ENCODE measurements around the gene ST7L.

ST7L gene

DNA sequence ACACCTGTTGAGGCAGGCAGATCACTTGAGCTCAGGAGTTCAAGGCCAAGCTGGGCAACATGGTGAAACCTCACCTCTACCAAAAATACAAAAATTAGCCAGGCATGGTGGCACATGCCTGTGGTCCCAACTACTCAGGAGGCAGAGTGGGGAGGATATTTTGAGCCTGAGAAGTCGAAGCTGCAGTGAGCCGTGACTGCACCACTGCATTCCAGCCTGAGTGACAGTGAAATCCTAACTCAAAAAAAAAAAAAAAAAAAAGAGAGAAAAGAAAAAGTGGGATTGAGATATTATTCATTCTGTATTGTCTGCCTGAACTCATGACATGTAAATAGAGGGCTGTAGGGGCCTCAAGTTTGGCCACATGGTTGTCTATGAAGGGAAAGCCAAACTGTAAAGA lies 72.9 kb downstream of the ST7L start:
- no peaks in the 10 kb centered on the region for H3K9me3 ChIP-seq (ENCODE audit: insufficient read depth, low read length, severe bottlenecking)
- H3K4me2 ChIP-seq (ENCODE audit: insufficient read depth, low read length): no peak overlapping the region
- no peak overlapping the region for H2AFZ ChIP-seq (ENCODE audit: low read depth, low read length)
- peaks cover 2% of the 10 kb centered on the region; the same call in 1 of the 2 replicates for H3K36me3 ChIP-seq (ENCODE audit: insufficient read depth, low read length)
- TF ChIP-seq EZH2 (IDR thresholded peaks at IDR 0.05; ENCODE audit: borderline replicate concordance, low read depth, low read length, severe bottlenecking): no peak
- H3K4me3 ChIP-seq (ENCODE audit: low read depth in 1 of 2, low read length in 2 of 2): no peak overlapping the region
- H3K27me3 ChIP-seq (ENCODE audit: insufficient read depth, low read length, poor library complexity): no peaks in the 10 kb centered on the region
- H3K4me1 ChIP-seq (ENCODE audit: insufficient read depth, low read length): no peaks in the 10 kb centered on the region
- H3K9ac ChIP-seq (ENCODE audit: low read depth, low read length): no peak overlapping the region
- no peak overlapping the region for H3K27ac ChIP-seq (ENCODE audit: low read length)
- DNase-seq: no peak
- no peaks in the 10 kb centered on the region for H3K79me2 ChIP-seq (ENCODE audit: insufficient read depth, low read length)
- H4K20me1 ChIP-seq (ENCODE audit: insufficient read depth, low read length): no peaks in the 10 kb centered on the region
- no peak for ATAC-seq (ENCODE audit: insufficient read depth, low read depth)

DNA sequence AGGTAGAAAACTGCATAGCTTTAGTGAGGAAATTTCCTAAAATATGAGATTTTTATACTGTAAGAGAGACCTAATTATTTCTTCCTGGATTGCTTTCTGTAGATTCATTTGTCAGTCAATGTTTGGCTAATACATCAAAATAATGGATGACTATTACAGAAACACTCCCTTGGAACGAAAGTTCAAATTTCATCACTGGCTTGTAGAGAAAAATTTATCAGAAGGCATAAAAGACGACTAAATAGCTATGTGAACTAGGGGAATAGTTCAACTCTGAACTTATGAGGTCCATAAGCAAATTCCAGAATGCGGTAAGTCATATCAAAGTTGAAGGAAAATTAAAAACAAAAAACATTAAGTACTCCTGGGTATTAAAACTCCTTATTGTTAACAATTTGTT lies 74.2 kb downstream of the ST7L start:
- DNase-seq: no peak
- no peak for ATAC-seq (ENCODE audit: insufficient read depth, low read depth)
- H2AFZ ChIP-seq (ENCODE audit: low read depth, low read length): no peak overlapping the region
- no peaks in the 10 kb centered on the region for H4K20me1 ChIP-seq (ENCODE audit: insufficient read depth, low read length)
- H3K9me3 ChIP-seq (ENCODE audit: insufficient read depth, low read length, severe bottlenecking): no peaks in the 10 kb centered on the region
- TF ChIP-seq, protein P1, sequence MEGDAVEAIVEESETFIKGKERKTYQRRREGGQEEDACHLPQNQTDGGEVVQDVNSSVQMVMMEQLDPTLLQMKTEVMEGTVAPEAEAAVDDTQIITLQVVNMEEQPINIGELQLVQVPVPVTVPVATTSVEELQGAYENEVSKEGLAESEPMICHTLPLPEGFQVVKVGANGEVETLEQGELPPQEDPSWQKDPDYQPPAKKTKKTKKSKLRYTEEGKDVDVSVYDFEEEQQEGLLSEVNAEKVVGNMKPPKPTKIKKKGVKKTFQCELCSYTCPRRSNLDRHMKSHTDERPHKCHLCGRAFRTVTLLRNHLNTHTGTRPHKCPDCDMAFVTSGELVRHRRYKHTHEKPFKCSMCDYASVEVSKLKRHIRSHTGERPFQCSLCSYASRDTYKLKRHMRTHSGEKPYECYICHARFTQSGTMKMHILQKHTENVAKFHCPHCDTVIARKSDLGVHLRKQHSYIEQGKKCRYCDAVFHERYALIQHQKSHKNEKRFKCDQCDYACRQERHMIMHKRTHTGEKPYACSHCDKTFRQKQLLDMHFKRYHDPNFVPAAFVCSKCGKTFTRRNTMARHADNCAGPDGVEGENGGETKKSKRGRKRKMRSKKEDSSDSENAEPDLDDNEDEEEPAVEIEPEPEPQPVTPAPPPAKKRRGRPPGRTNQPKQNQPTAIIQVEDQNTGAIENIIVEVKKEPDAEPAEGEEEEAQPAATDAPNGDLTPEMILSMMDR (IDR thresholded peaks at IDR 0.05; ENCODE audit: borderline replicate concordance, extremely low read depth, low read length, poor library complexity, severe bottlenecking): no peak
- TF ChIP-seq EZH2 (IDR thresholded peaks at IDR 0.05; ENCODE audit: borderline replicate concordance, low read depth, low read length, severe bottlenecking): no peak
- no peak overlapping the region for H3K27ac ChIP-seq (ENCODE audit: low read length)
- no peaks in the 10 kb centered on the region for H3K27me3 ChIP-seq (ENCODE audit: insufficient read depth, low read length, poor library complexity)
- no peak overlapping the region for H3K9ac ChIP-seq (ENCODE audit: low read depth, low read length)
- no peak overlapping the region for H3K4me3 ChIP-seq (ENCODE audit: low read depth in 1 of 2, low read length in 2 of 2)
- no peaks in the 10 kb centered on the region for H3K79me2 ChIP-seq (ENCODE audit: insufficient read depth, low read length)
- no peaks in the 10 kb centered on the region for H3K4me1 ChIP-seq (ENCODE audit: insufficient read depth, low read length)
- H3K4me2 ChIP-seq (ENCODE audit: insufficient read depth, low read length): no peak overlapping the region
- H3K36me3 ChIP-seq (ENCODE audit: insufficient read depth, low read length): peaks cover 3% of the 10 kb centered on the region; the same call in 1 of the 2 replicates

DNA sequence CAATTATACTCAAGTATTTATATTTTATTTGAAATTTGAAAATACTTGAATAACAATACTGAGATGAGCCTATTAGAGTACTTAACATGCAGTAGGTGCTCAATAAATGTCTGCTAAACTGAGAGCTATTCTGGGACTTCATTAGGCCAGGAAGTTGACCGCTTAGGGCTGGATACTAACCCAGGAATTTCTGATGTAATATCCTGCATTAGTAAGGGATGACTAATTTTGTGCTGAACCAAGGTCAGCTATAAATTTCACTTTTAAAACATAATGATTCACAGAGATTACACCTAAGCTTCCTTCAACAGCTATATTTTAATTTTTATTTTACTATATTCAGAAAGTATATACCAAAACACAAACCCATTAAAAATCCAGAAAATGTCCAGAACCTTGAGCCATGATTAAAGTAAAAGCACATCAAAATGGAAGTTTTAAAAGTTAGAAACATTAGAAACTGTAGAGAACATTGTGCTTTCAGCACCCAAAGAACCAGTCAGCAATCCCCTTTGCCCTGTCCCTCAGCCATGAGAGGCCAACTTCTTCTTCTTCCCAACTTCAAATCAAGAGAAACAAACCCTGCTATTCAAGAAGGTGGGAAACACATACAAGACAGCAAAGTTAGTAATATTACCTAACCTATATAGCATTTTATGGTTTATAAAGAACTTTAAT lies 74.8 kb downstream of the ST7L start:
- no peaks in the 10 kb centered on the region for H3K9me3 ChIP-seq (ENCODE audit: insufficient read depth, low read length, severe bottlenecking)
- no peak overlapping the region for H3K9ac ChIP-seq (ENCODE audit: low read depth, low read length)
- DNase-seq: no peak
- H3K4me2 ChIP-seq (ENCODE audit: insufficient read depth, low read length): no peak overlapping the region
- no peaks in the 10 kb centered on the region for H3K79me2 ChIP-seq (ENCODE audit: insufficient read depth, low read length)
- no peaks in the 10 kb centered on the region for H3K4me1 ChIP-seq (ENCODE audit: insufficient read depth, low read length)
- no peaks in the 10 kb centered on the region for H4K20me1 ChIP-seq (ENCODE audit: insufficient read depth, low read length)
- ATAC-seq (ENCODE audit: insufficient read depth, low read depth): no peak
- no peak overlapping the region for H2AFZ ChIP-seq (ENCODE audit: low read depth, low read length)
- no peak for TF ChIP-seq EZH2 (IDR thresholded peaks at IDR 0.05; ENCODE audit: borderline replicate concordance, low read depth, low read length, severe bottlenecking)
- TF ChIP-seq, protein P1 (IDR thresholded peaks at IDR 0.05; ENCODE audit: borderline replicate concordance, extremely low read depth, low read length, poor library complexity, severe bottlenecking): no peak
- no peak overlapping the region for H3K4me3 ChIP-seq (ENCODE audit: low read depth in 1 of 2, low read length in 2 of 2)
- no peak overlapping the region for H3K27ac ChIP-seq (ENCODE audit: low read length)
- H3K36me3 ChIP-seq (ENCODE audit: insufficient read depth, low read length): peaks cover 3% of the 10 kb centered on the region; the same call in 1 of the 2 replicates
- H3K27me3 ChIP-seq (ENCODE audit: insufficient read depth, low read length, poor library complexity): no peaks in the 10 kb centered on the region

DNA sequence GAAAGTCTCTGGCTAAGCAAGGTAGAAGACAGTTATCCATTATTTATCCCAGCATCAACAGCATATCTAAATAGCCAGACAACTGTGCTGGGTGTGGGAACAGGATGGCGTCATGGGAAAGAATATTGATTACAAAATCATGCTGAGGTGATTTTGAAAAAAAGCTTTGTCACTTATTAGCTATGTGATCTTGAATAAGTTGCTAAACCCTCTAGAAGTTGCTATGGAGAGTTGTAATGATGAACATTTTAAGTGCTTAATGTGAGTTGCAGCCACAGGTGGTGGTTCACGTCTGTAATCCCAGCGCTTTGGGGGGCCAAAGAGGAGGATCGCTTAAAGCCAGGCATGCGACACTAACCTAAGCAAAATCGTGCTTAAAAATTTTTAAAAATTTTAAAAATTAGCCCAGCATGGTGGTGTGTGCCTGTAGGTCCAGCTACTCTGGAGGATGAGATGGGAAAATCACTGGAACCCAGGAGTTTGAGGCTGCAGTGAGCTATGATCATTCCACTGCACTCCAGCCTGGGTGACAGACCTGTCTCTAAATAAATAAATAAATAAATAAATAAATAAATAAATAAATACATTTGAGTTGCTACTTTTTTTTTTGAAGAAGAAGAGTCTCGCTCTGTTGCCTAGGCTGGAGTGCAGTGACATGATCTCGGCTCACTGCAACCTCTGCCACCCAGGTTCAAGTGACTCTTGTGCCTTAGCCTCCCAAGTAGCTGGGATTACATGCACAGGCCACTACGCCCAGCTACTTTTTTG lies 76.6 kb downstream of the ST7L start:
- TF ChIP-seq, protein P1 (IDR thresholded peaks at IDR 0.05; ENCODE audit: borderline replicate concordance, extremely low read depth, low read length, poor library complexity, severe bottlenecking): no peak
- TF ChIP-seq EZH2 (IDR thresholded peaks at IDR 0.05; ENCODE audit: borderline replicate concordance, low read depth, low read length, severe bottlenecking): no peak

More for the DNA sequence above, 76.6 kb downstream of the ST7L start:
- Histone ChIP-seq H3K9me3 (ENCODE audit: insufficient read depth, low read length, severe bottlenecking) (no peaks in the 10 kb centered on the region), H2AFZ (ENCODE audit: low read depth, low read length) (no peak overlapping the region), H4K20me1 (ENCODE audit: insufficient read depth, low read length) (no peaks in the 10 kb centered on the region), H3K4me3 (ENCODE audit: low read depth in 1 of 2, low read length in 2 of 2) (no peak overlapping the region), H3K27ac (ENCODE audit: low read length) (no peak overlapping the region), H3K9ac (ENCODE audit: low read depth, low read length) (no peak overlapping the region), H3K4me2 (ENCODE audit: insufficient read depth, low read length) (no peak overlapping the region), H3K27me3 (ENCODE audit: insufficient read depth, low read length, poor library complexity) (no peaks in the 10 kb centered on the region), H3K36me3 (ENCODE audit: insufficient read depth, low read length) (peaks cover 3% of the 10 kb centered on the region; the same call in 1 of the 2 replicates), H3K79me2 (ENCODE audit: insufficient read depth, low read length) (no peaks in the 10 kb centered on the region), H3K4me1 (ENCODE audit: insufficient read depth, low read length) (no peaks in the 10 kb centered on the region)
- no peak for DNase-seq
- ATAC-seq (ENCODE audit: insufficient read depth, low read depth): no peak
